OCI-LY7 (cell line): ENCODE data around the gene COLEC12. TPM values are rescaled to one million over a fixed set of nuclear protein-coding genes. Genes with fewer than 3 reads are reported as not detected.

Source experiments
- BruUV-seq: library from RNA; stranded (reverse); fragments of 400-500 nt; replicated peaks from 2 replicates; lab custom pipeline; 2021; lab: Mats Ljungman, UMichigan
- CTCF ChIA-PET: fragments of 300-600 bp; sonication (Branson Sonifier 250); formaldehyde crosslinking; loops from one replicate; lab custom pipeline; 2022; ENCODE audit warnings: antibody characterized with exemption; ENCODE audit not compliant: unreplicated experiment; lab: Charles Lee
- POLR2A ChIA-PET: fragments of 300-600 bp; sonication (Branson Sonifier 250); formaldehyde crosslinking; loops from one replicate; lab custom pipeline; 2022; ENCODE audit warnings: antibody characterized with exemption; lab: Charles Lee
- DNase-seq: peaks from one replicate; pipeline ENCODE4 v3.0.0-alpha.2; 2015; ENCODE audit warnings: low spot score
- H2AFZ ChIP-seq: fragments of 200-600 bp; sonication (generic), shearing (Covaris generic); 2 replicates; pipeline ENCODE4 v1.6.1; 2014; ENCODE audit warnings: mild to moderate bottlenecking, antibody characterized with exemption, low read length, moderate library complexity
- H3K27ac ChIP-seq: fragments of 200-600 bp; sonication (generic); 2 replicates; pipeline ENCODE4 v1.5.1; 2014; ENCODE audit warnings: mixed run types, low read depth, mild to moderate bottlenecking, moderate library complexity, low read length, inconsistent platforms; ENCODE audit not compliant: poor library complexity, severe bottlenecking
- H3K36me3 ChIP-seq: fragments of 200-600 bp; sonication (generic); 2 replicates; pipeline ENCODE4 v1.6.1; 2014; ENCODE audit warnings: mild to moderate bottlenecking, antibody characterized with exemption, low read length, moderate library complexity, mixed read lengths; ENCODE audit not compliant: insufficient read depth
- H3K4me1 ChIP-seq: fragments of 200-600 bp; sonication (generic); 2 replicates; pipeline ENCODE4 v1.5.1; 2014; ENCODE audit warnings: mild to moderate bottlenecking, low read length; ENCODE audit not compliant: insufficient read depth, poor library complexity, severe bottlenecking
- H3K4me2 ChIP-seq: fragments of 200-600 bp; sonication (generic); 2 replicates; pipeline ENCODE4 v1.6.1; 2014; ENCODE audit warnings: mild to moderate bottlenecking, low read length
- H3K4me3 ChIP-seq: fragments of 200-600 bp; sonication (generic); 2 replicates; pipeline ENCODE4 v1.5.1; 2014; ENCODE audit warnings: mild to moderate bottlenecking, low read depth, low read length; ENCODE audit not compliant: poor library complexity, severe bottlenecking
- H3K79me2 ChIP-seq: fragments of 200-600 bp; sonication (generic); 2 replicates; pipeline ENCODE4 v1.6.1; 2016; ENCODE audit warnings: low read depth, mild to moderate bottlenecking, low read length, moderate library complexity, mixed read lengths; ENCODE audit not compliant: insufficient read depth
- H3K9me2 ChIP-seq: fragments of 200-600 bp; sonication (generic); 2 replicates; pipeline ENCODE4 v1.6.1; 2016; ENCODE audit warnings: mild to moderate bottlenecking, low read length, mixed read lengths; ENCODE audit not compliant: insufficient read depth
- H3K9me3 ChIP-seq: fragments of 200-600 bp; sonication (generic); 2 replicates; pipeline ENCODE4 v1.6.1; 2014; ENCODE audit warnings: mild to moderate bottlenecking, mixed run types, low read length, mixed read lengths
- H4K20me1 ChIP-seq: fragments of 200-600 bp; sonication (generic); 2 replicates; pipeline ENCODE4 v1.6.1; 2014; ENCODE audit warnings: mild to moderate bottlenecking, antibody characterized with exemption, low read length, moderate library complexity, mixed read lengths; ENCODE audit not compliant: insufficient read depth
- CTCF ChIP-seq: fragments of 200-600 bp; sonication (generic); conservative IDR thresholded peaks from 2 replicates; pipeline ENCODE4 v1.5.1; 2014; ENCODE audit warnings: mild to moderate bottlenecking, antibody characterized with exemption, low read length, moderate library complexity, mixed read lengths
- EZH2phosphoT487 ChIP-seq: fragments of 200-600 bp; sonication (generic); IDR thresholded peaks from 2 replicates; pipeline ENCODE4 v1.6.1; 2018; ENCODE audit warnings: low read depth, borderline replicate concordance, mild to moderate bottlenecking, mixed run types, antibody characterized with exemption, low read length, moderate library complexity, mixed read lengths
- intact Hi-C: fragments of 100-400 bp; cut with micrococcal nuclease; formaldehyde crosslinking; loops from one replicate; pipeline ENCODE4 v1.10.0; 2022; ENCODE audit not compliant: unreplicated experiment
- total RNA-seq, 2 experiments: library from RNA; depleted of rRNA in 1 of 2; stranded (reverse); fragments of >200 nt in 1 of 2; shearing (Covaris generic) in 1 of 2; gene quantifications; 2 replicates each; pipeline ENCODE4 v1.2.3, GENCODE V29; 2014 to 2022

The COLEC12 gene
- total RNA-seq, 2 experiments from 2014 or later = not detected

GRCh38 chr18:508835-509234 lies 8.3 kb upstream of the COLEC12 start:
- Histone ChIP-seq H3K27ac (no peak overlapping the region), H3K9me2 (no peaks in the 10 kb centered on the region), H3K36me3 (no peaks in the 10 kb centered on the region), H3K4me3 (no peak overlapping the region), H3K79me2 (no peaks in the 10 kb centered on the region), H4K20me1 (no peaks in the 10 kb centered on the region), H3K9me3 (no peaks in the 10 kb centered on the region), H2AFZ (no peak overlapping the region), H3K4me1 (no peaks in the 10 kb centered on the region), H3K4me2 (no peak overlapping the region)
- no peak for TF ChIP-seq EZH2phosphoT487
- no peak for DNase-seq
- intact Hi-C loops = no loop called here
- ChIA-PET CTCF (no interaction called here), POLR2A (interaction anchor here (0.6 kb wide), 1 partner anchor 362 kb away, joined by 3 read pairs; no protein-coding TSS in a partner anchor)
- no TSS peak for BruUV-seq

GRCh38 chr18:507636-508035 lies 7.1 kb upstream of the COLEC12 start:
- Histone ChIP-seq H3K4me3 (no peak overlapping the region), H3K27ac (no peak overlapping the region), H3K79me2 (no peaks in the 10 kb centered on the region), H3K4me2 (no peak overlapping the region), H3K36me3 (no peaks in the 10 kb centered on the region), H3K9me2 (no peaks in the 10 kb centered on the region), H4K20me1 (no peaks in the 10 kb centered on the region), H2AFZ (no peak overlapping the region), H3K9me3 (no peaks in the 10 kb centered on the region), H3K4me1 (no peaks in the 10 kb centered on the region)
- TF ChIP-seq EZH2phosphoT487 (no peak), CTCF (no peak)
- DNase-seq = no peak
- intact Hi-C loops = no loop called here
- POLR2A ChIA-PET = no interaction called here
- CTCF ChIA-PET = no interaction called here
- BruUV-seq = no TSS peak

GRCh38 chr18:506801-507200 lies 6.3 kb upstream of the COLEC12 start:
- H3K4me3 ChIP-seq = no peak overlapping the region
- no TSS peak for BruUV-seq
- no peaks in the 10 kb centered on the region for H3K9me2 ChIP-seq
- H4K20me1 ChIP-seq = no peaks in the 10 kb centered on the region
- no peaks in the 10 kb centered on the region for H3K36me3 ChIP-seq
- no peak overlapping the region for H3K27ac ChIP-seq
- no peaks in the 10 kb centered on the region for H3K9me3 ChIP-seq
- no peaks in the 10 kb centered on the region for H3K79me2 ChIP-seq
- ChIA-PET POLR2A (interaction anchor here (0.6 kb wide), 1 partner anchor 1051 kb away, joined by 3 read pairs; no protein-coding TSS in a partner anchor), CTCF (no interaction called here)
- intact Hi-C loops = no loop called here
- no peak for DNase-seq
- H3K4me2 ChIP-seq = no peak overlapping the region
- TF ChIP-seq CTCF = no peak
- no peak for TF ChIP-seq EZH2phosphoT487
- H3K4me1 ChIP-seq = no peaks in the 10 kb centered on the region
- H2AFZ ChIP-seq = no peak overlapping the region
